Activated T-cell treated with anti-CD3 and anti-CD28 coated beads, Interleukin-2, amount 50 U/mL, for 1 hour (primary cell): ENCODE measurements around the gene C6orf15.

Experiments used
- DNase-seq: peaks from one replicate; pipeline ENCODE4 v3.0.0-alpha.2; 2020

C6orf15 gene

DNA sequence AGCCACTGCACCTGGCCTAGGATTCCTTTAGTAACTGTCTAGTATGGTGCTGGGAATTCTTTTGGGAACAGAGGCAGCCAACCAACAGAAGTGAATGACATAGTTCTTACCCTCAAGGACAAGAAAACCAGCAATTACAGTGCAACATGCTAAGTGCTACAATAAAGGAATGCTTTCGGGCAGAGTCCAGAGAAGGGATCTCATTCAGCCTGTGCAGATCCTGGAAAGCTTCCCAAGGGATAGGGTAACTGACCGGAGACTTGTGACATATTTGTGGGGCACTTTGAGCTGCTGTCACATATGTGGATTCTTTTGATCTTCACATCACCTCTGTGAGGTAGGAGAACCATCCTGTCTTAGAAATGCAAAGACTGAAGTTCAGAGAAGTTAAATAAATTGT is 46.8 kb downstream of the C6orf15 start:
- DNase-seq, result no peak

GRCh38 chr6:31063906-31064435 is 48.4 kb downstream of the C6orf15 start:
- no peak for DNase-seq
